ENCODE measurements around the gene NIPAL3.
"Not testable (repeated sequence)": the region's sequence is repeated elsewhere in the genome, so short reads cannot be mapped to it uniquely, and the experiment has no call there.

Gene NIPAL3

GRCh38 chr1:24493785-24494184 lies 78.2 kb downstream of the NIPAL3 start:
- DNase-seq = no peak

GRCh38 chr1:24498589-24498988 lies 83.0 kb downstream of the NIPAL3 start:
- DNase-seq = no peak

- no peak for DNase-seq
Observed at GRCh38 chr1:24500448-24501048, 84.9 kb downstream of the NIPAL3 start.

DNA sequence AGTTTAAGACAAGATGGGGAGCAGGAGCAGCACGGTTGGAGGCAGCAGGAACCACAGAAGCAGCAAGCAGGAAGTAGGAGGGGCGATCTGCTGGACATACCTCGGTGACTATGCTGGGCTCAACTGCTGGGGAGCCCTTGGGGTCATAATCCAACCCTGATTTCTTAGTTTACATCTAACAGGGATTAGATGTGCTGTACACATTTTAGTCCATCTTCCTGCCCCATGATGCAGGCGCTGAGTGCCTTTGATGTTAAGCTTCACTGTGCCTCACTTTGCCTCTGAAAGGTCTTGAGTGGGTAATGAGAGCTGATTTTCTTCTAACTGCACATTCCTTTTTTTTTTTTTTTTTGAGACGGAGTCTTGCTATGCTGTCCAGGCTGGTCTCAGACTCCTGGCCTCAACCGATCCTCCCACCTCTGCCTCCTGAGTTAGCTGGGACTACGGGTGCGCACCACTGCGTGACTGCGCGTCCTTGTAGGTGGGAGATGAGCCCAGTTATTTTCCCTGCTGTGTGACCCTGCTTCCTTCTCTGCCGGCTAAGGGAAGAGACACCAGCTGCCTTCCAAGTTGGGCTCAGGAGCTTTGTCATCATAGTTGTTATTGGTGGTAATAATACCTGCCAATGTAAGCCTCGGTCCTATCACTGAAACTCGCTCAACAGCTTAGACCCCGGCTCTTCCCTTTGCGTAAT lies 85.9 kb downstream of the NIPAL3 start:
- DNase-seq = no peak

DNA sequence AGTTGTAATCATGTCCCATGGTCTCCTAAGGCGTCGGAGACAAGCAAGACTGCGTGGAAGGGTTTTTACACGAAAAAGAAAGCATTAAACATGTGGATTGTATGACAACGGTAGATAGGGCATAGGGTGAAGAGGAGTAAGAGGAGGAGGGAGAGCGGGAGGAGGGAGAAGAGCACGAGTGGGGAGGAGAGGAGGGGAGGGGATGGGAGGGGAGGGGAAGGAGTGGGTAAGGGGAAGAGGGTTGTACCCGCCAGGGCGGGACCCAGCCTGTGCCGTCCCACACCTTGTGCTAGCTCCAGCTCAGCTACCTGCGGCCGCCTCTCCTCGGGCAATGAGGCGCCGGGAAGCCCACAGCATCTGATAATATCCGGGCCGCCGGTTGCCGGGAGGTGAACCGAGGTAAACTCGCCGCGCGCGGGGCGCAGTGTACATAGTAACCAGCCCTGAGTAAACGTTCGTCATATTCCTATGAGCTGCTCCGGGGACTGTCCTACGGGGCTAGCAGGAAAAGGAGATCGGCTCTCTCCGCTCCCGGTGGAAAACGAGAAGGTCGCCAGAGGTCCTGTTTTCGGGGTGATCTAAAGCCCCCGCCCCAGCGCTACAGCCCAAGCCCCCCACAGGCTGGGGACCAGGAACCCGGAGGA lies 86.6 kb downstream of the NIPAL3 start:
- no peak for DNase-seq

- DNase-seq = peak; percentile 77
Observed at GRCh38 chr1:24502709-24503058, 87.1 kb downstream of the NIPAL3 start, which contains the start of gene RCAN3. TSS of gene RCAN3 (plus strand) at chr1:24502836. CDS start at chr1:24514373, 11,537 bp downstream.

- no peak for DNase-seq
Observed at GRCh38 chr1:24503059-24503751, 87.6 kb downstream of the NIPAL3 start.

- no peak for DNase-seq
Observed at GRCh38 chr1:24503870-24504523, 88.4 kb downstream of the NIPAL3 start.

DNA sequence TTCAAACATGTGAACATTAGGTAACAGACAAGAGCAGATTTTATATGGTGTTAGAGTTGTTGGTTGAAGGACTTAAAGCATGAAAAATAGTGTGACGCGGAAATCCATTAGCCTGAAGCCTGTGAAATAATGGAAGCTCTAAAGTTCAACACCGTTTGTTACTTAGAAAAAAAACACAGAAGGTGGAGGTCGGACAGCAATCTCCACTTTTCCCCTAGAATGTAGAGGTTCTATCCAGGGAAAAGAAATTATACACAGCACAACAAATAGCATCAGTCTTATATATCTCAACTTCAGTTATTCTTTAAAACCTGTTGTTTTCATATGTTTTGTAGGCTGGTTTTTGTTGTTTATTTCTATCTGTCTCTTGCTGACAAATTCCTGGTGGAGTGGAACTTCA lies 89.0 kb downstream of the NIPAL3 start:
- DNase-seq = no peak

- peak; percentile 7 for DNase-seq
Observed at GRCh38 chr1:24505816-24506215, 90.2 kb downstream of the NIPAL3 start.

DNA sequence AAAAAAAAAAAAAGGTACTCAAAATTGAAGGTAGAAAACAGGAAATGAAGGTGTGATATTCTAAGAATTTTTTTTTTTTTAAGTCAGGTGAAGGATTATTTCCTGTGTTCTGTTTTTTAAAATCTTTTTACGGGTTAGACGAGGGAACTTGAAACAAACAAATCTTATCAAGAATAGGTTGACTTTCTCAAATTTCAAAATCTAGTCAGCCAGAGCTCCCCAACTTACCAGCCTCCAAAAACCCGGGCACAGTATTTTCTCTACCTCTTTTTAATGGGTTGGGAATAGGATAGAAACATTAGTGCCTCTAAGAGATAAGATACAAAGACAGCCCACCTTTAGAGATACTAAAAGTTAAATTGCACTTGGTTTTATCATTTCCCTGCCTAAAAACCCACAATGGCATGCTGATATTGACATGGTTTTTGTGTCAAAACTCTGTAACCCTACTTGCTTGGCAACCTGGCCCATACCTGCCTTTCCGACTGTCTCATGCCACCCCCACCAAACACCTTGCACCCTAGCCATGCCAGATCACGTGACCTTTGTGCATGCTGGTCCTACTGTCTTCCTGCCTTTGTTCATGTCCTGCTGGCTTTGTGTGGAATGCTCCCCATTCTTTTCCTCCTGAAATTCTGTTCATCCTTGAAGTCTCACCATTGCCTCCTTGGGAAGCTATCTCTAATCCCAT lies 91.2 kb downstream of the NIPAL3 start:
- DNase-seq = no peak

- no peak for DNase-seq
Observed at GRCh38 chr1:24507405-24507804, 91.8 kb downstream of the NIPAL3 start.

GRCh38 chr1:24508911-24509310 lies 93.3 kb downstream of the NIPAL3 start:
- no peak for DNase-seq

DNA sequence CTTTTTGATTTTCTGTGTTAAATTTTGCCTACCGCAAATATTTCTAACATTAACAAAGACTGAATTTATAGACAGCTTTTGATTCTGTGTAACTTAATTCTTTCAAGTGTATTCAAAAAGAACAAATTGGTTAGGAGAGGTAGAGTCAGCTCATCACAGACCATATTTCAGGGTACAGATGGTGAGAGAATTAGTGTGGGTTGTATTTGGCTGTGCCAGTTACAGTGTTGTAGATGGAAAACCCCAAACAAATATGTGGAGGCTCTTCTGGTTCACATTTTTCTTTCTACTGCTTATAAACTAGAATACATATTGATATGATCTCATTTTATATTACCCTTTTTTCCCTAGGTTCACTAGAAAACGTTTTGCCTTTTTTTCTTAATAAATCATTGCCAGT lies 98.1 kb downstream of the NIPAL3 start:
- DNase-seq = no peak

DNA sequence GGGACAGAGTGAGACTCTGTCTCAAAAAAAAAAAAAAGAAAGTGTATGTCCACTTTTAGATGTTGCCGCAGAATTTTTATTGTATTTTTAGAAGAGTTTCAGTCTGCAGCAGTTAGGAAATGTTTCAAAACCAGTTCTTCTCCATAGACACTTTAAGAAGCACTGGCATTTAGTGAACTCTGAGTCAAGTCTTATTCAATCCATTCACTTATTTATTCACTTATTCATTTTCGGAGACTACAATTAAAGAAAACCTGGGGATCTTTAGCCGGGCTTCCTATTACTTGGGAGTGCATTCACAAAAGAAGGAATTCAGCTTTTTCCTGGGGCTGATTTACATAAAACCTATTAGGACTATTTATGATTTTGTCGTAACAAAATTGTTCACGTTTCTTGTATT lies 99.3 kb downstream of the NIPAL3 start:
- DNase-seq = no peak

- DNase-seq = not testable (repeated sequence)
Observed at GRCh38 chr1:24515671-24516209, 100.1 kb downstream of the NIPAL3 start.

DNA sequence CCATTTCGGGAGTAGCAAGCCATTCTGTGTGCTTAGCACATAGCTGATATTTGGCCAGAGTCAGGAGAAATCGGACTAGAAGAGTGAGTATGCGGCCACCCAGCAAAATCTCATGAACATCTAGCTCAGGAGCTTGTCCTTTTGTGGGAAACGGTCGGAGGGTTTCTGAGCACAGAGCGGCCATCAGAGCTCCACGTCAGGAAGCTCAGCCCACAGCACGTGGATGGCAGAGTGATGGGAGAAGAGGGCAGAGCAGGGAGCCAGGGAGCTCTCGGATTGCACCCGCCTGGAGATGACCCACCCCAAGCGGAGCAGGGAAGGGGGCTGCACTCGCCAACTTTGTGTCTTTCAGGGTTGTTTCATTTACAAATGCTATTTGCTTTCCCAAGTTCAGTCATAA lies 100.9 kb downstream of the NIPAL3 start:
- DNase-seq = no peak

GRCh38 chr1:24517898-24518297 lies 102.3 kb downstream of the NIPAL3 start:
- DNase-seq = no peak

- DNase-seq = not testable (repeated sequence)
Observed at GRCh38 chr1:24520282-24520681, 104.7 kb downstream of the NIPAL3 start.
